SK-N-DZ (cell line): ENCODE measurements around the gene PFN3.
"Not testable (repeated sequence)": the region's sequence is repeated elsewhere in the genome, so short reads cannot be mapped to it uniquely, and the experiment has no call there.

ENCODE experiments used
- DNase-seq: peaks from one replicate; pipeline ENCODE4 v3.0.0-alpha.2; 2015; ENCODE audit warnings: low spot score

Gene PFN3

DNA sequence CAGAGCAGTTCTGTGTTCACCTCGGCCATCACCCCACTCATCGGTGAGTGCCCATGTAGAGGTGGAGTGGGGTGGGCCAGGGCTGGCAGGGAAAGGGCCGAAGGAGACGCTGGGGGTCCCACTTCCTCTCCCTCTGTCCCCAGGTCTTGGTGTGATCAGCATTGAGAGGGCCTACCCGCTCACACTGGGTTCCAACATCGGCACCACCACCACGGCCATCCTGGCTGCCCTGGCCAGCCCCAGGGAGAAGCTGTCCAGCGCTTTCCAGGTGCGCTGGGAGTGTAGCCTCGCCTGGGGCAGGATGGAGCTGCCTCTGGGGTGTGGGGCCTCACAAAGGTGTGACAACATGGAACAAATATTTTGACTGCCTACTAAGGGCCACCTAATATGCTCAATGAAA is 3.7 kb downstream of the PFN3 start:
- no peak for DNase-seq

DNA sequence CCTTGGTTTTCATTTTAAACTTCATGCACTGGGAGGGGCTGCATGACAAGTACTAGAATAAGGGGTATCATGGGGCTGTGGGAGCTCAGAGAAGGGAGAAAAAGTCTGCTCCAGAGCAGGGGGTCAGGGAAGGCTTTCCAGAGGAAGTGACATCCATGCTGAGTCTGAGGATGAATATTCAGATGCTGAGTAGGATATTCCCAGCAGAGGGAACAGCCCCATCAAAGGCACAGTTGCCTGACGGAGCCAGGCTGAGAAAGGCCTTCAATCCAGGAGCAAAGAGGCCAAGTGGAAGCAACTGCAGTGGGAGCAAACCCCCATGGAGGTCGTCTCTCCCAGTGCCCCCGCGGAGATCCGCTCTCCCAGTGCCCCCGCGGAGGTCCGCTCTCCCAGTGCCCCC is 4.4 kb downstream of the PFN3 start:
- DNase-seq = no peak

DNA sequence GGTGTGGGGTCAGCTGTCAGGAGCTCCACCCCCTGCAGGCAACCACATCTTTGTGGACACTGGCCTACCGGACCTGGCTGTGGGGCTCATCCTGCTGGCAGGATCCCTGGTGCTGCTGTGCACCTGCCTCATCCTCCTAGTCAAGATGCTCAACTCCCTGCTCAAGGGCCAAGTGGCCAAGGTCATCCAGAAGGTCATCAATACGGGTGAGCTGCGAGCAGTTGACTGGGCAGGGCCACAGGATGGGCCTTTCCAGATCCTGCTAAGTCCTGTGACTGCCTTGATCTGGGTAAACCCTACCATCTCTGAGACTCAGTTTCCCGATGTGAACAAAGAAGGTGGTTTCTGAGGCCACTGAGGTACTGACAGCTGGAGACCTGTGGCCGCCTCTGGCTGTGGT is 6.5 kb downstream of the PFN3 start:
- DNase-seq = no peak

DNA sequence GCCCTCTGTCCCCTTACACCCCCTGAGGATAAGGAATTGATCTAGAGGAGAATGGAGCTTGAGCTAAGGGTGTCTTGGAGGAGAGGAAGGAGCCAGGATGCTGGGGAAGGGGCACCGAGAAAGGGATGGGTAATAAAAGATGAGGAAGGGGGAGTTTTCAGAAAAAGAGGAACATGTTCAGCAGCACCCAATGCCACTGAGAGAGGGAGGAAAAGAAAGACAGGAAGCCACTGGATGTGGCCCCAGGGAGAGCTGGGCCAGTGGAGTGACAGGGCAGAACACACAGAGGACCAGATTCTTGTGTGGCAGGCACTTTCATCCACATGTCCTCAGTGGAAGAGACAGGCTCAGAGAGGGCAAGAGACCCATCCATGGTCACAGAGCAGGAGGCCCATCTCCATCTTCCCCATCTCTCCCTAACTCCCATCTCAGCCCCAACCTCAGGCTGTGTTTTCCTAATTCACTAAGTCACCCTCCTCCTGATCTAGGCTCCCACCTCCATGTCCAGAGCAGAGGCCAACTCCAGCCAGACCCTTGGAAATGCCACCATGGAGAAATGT is 7.2 kb downstream of the PFN3 start:
- DNase-seq = no peak

DNA sequence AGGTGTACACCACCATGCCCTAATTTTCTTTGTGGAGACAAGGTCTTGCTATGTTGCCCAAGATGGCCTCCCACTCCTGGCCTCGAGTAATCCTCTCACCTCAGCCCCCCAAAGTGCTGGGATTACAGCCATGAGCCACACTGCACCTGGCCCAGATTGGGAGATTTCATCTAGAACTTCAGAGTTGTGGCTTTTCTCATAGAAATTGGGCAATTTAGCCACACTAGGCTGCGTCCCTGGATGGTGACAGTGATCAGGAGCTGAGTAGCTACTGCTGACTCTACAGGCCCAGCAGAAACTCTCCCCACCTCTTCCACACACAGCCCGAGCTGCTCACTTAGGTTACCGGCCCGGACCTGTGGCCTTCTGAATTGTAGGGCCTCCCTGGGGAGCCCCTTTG is 7.7 kb downstream of the PFN3 start:
- no peak for DNase-seq

DNA sequence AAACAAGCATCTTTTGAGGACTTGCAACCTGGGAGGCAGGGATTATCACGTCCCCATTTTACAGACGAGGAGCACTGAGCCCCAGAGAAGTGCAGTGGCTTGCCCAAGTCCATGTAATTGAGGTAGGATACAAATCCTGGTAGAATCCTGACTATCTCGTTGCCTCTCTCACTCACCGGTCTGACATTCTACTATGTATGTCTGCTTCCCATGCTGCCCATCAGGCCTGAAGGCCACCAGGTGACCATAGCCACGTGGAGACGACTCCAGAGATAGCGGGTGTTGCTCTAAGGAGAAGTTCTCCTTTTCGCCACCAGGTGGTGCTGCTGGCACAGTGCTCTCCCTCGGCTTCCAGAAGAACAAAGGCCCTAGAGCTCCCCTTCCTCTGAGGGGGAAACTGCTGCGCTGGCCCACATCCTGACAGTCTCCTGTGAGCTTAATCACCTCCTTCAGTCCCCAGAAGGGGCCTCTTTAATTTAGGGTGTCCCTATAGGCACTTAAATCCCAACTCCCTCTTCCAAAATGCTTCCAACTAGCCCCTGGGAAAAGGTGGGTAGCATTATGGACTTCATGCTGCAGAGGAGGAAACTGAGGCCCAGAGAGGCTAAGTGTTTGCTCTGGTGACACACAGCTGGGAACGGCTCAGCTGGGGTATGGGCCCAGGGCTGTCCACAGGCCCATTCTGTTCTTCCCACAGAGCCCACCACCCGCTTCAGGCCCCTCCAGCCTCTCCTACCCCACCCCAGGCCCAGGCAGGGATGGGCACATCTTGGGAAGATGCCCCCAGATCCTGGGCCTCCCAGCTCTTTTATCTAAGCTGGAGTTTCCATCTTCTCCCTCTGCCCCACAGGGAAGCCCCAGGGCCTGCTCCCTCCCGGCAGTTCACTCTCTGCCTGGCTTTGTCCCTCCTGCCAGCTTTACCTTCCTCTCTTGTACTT is 9.8 kb downstream of the PFN3 start:
- peak; percentile 92 for DNase-seq

DNA sequence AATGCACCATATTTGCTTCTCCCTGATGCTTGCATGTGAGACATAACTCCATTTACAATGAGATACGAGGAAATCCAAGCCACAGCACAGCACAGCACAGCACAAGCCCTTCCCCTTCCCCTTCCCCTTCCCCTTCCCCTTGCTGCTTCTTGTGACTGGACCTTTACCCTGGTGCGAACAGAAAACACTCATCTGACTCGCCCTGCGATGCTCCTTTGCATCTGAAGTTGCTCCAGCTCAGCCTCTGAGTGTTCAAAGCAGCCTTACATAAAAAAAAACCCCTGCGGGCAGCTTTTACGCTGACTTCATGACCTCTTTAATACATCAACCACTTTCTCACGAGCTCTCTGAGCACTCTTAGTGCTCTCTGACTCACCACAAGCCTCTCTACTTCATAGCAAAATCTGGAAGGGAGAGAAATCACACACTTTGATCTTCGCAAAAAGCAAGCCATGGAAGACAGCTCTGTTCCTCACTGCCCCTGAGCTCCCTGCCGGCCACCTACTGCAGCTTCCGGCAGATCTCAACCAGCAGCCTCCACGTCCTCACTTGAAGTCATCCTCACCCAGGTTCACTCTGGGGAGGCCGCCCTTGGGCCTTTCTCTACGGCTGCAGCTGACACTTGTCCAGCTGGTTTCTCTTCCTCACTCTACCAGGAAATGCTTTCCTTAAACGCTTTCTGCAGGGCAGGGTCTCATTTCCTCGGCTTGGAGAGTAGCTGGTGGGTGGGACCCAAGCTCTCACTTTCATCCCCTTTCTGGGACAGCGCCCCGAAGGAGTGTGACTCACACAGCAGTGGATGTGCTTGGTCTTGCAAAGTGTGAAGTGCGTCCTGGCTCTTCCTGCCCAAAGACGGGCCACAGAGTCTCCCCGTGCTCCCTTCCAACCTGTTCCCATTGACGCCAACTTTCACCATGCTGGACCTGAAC is 11.0 kb downstream of the PFN3 start:
- no peak for DNase-seq

DNA sequence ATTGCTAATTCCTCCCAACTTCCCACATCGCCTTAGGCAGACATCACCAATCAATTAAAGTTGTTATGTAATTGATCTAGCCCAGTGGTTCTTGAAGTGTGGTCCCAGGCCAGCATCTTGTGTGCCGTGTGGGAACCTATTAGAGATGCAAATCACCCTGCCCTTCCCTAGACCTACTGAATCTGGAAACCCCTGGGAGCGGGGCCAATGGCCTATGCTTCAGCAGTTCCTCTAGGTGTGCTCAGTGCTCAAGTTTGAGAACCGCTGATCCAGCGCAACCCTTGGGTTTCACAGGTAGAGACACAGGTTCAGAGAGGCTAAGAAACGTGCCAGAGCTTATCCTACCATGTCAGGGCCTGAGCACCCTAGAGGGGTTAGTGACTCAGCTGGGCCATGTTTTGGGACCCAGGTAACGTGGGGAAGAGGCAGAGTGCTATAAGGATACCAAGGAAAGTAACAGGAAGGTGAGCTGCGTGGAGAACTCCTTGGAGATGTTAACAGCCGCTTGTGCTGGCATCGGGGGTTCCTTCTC is 11.9 kb downstream of the PFN3 start:
- DNase-seq = no peak

DNA sequence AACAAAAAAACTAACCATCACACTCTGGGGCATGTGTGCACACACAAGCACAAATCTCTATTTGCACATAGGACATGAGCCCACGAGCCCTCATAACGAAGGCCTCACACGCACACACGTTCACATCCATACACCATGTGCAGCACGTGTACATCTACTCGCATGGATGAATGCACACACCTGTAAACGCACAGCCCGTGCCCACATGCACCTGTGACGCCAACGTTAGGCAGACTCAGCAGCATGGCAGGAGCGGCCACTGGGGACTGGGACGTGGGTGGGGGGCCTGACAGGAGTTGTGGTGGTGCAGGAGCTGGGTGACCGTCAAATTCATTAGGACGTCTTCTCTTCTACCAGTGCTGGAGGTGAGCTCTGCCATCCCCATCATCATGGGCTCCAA is 13.1 kb downstream of the PFN3 start:
- DNase-seq = no peak

DNA sequence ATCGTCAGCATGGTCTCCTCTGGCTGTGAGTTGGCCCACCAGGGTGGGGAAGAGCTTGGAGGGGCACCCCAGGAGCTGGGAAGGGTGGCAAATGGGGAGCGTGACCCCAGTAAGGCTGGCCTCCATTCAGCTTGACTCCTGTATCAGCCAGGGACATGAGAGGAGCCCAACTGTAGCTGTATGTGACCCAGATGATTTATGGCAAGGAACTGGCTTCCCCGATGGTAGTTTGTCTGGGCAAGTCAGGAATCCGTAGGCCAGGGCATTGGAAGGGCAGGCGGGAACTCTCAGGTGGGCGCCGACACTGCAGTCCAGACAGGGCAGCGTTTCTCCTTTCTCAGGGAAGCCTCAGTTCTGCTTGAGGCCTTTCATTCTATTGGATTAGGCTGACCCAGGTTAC is 13.9 kb downstream of the PFN3 start:
- no peak for DNase-seq

DNA sequence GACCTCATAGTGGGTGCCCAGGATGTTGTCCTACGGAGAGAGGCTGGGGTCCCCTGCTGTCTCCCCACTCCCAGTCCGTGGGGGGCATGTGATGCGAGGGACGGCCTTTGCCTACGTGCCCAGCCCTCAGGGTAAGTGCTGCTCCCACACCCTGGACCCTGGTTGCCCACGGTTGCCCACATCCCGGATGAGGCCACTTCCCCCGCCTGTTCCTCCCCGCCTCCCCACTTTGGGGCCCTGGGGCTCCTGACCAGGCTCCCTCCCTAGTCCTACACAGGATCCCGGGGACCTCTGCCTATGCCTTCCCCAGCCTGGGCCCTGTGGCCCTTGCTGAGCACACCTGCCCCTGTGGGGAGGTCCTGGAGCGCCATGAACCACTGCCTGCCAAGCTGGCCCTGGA is 14.7 kb downstream of the PFN3 start:
- no peak for DNase-seq

DNA sequence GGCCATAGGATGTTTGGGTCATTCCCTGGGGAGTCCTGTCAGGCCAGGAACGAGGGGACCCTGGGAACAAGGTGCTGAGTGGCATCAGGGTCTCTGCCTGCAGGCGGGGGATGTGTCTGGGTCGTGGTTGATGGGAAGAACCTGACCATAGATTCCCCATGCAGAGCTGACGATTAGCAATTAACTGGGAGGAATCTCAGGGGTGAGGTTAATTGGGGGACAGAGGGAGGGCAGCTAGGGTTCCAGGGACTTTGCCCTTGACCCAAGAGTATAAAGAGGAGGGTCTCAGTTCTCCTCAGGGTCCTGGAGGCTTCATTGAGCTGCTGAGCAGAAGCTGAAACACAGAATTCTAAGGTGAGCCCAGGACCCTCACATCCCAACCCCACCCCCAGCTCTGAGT is 16.3 kb downstream of the PFN3 start, which contains the start of gene SLC34A1:
Gene SLC34A1 (plus strand): TSS at position 301 of the 400 bp plus-strand sequence. CDS start 1,308 bp downstream, outside the sequence.
- no peak for DNase-seq

DNA sequence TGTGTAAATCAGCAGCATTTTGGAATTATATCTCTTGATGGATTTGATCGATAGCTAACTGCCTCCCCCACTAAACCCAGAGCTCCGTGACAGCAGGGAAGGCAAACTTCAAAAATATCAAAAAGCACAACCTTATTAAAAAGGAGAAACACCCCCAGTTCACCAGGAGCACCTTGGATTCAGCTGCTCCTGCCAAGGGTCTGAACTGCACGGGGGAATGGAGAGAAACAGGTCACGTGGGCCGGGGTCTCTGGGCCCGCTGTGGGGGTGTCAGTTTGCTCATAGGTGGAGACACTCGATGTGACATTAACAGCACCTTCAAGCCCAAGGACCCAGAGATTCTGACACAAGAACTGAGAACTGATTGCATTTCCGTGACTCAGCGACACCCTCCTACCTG is 17.3 kb downstream of the PFN3 start:
- no peak for DNase-seq

DNA sequence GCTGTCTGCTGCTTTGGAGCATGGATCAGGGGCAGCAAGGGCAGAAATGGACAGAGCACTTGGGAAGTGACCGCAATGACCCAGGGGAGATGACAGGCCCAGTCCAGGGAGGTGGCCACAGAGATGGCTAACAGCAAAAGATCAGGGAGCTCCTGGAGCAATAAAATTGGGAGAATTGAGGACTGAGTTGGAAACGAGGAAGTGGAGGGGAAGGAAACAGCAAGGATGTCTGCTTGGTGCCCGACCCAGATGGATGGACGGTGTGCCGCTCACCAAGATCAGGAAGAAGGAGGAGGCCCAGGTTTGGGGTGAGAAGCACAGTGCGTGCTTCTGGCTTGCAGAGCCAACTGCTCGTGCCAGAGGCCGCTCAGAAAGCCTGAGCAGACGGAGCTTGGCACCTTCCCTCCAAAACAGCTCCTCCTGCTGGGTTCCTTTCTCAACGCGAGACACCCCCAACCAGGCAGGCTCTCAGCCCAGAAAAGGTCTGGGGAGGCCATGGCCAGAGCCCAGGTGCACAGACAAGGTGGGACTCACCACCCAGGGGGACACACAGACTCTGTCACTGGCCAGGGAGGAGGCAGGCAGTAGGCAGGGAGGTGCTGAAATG is 17.9 kb downstream of the PFN3 start:
- DNase-seq = no peak

DNA sequence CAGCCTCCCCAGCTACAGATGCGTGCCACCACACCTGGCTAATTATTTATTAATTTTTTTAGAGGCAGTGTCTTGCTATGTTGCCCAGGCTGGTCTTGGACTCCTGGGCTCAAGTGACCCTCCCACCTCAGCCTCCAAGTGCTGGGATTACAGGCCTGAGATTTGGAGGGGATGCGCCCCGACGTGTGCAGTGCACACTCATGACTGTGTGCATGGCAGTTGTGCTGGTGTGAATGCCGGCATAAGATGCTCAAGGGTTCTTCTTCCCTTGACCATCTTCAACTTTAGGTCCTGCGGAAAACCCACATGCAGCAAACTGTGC is 19.7 kb downstream of the PFN3 start:
- DNase-seq = no peak

DNA sequence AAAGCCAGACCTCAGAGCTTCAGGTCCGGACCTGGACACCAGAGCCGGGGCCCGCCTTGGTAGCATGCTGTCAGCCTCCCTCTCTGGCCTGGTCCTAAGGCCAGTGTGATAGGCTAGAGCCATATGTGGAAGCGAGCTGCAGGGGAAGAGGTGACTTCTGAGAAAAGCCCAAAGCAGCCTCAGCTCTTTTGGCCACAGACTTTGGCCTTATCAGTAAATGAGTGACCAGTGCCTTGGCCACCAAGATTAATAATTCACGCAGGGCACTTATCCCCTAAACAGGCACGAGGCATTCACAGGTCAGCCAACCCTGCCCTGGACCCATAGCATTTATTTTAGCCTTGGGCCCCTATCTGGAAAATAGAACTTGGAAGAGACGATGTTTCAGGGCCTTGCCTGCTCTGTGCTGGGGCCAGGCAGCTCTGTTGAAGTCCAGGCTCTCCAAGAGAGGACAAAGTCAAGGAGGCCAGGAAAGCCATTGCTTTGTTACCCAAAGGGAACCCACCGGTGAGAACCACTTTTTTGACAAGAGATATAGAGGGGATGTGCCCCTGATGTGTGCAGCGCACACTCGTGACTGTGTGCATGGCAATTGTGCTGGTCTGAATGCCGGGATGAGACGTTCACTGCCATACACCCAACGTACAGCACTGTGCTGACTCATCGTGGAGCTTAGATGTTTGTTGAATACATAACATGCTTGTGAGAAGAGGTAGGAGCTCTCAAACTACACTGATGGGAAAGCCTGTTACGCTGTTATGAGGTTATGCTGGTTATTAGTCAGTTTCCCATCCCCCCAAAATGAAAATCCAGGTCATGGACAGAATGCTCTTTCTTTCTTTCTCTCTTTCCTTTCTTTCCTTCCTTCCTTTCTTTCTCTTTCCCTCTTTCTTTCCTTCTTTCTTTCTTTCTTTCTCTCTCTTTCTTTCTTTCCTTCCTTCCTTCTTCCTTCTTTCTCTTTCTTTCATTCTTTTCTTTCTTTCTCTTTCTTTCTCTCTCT is 21.3 kb downstream of the PFN3 start:
- DNase-seq = no peak

DNA sequence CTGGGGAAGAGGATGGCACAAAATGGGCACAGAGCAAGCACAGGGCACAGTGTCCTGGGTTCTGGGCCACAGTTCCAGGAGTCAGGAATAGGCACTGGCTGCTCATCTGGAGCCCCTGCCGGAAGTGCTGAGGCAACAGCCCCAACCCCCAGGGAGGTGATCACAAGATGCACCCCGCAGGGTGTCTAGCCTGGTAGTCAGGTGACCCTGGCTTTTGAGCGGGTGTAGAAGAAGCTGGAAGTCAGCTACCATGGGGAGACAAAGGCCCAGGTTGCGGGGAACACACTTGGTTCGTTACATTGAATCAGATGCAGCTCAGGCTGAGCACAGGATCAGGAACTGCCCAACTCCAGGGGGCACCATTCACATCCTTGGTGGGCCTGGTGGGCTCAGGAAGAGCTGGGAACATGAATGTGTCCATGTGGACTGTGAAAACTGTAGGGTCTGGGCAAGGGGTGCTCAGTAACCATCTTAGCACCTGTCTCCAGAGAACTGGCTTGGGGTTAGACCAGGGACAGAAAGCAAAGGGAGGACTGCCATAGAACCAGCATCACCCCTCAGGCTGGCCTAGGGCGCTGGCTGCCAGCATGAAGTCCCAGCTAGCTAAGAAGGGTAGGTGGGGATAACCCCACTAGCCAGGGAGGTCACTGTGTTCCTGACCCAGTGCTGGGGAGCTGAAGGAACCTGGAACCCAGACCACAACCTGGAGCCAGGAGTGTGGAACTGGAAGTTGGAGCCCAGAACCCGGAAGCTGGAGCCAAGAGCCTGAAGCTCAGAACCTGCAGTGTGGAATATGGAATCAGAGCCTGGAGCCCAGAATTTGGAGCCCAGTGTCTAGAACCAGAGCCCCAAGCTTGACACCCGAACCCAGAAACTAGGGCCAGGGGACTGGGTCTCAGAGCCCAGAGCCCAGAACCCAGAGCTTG is 22.3 kb downstream of the PFN3 start:
- no peak for DNase-seq

DNA sequence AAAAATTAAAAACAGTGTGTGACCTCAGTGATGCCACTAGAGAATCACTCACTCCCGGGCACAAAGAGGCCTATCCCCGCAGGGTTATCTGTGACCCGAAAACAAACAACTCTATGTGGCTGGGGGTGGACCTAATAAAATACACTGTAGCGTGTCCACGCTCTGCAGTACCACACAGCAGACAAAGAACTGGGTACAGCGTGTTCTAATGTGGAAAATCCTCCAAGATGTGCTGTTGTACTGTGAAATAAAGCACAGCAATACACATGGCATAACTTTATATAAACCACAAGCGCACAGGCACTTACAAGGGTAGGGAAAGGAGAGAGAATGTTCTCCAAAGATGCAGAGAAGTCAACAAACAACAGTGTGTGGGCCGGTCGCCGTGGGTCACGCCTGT is 24.4 kb downstream of the PFN3 start:
- no peak for DNase-seq

DNA sequence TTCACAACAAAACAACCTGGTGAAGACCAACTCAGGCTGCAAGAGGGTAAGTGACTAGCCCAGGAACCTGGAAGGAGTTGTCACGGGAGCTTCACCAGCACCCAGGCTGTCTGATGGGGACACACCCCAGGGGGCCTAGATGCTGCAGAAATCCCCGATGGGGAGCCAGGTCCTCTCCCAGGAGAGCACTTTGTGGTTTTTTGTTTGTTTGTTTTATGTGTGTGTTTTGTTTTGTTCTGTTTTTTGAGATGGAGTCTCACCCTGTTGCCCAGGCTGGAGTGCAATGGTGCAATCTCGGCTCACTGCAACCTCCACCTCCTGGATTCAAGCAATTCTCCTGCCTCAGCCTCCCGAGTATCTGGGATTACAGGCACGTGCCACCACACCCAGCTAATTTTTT is 24.9 kb downstream of the PFN3 start:
- not testable (repeated sequence) for DNase-seq
